Stimulated activated CD4-positive, alpha-beta T cell treated with anti-CD3 and anti-CD28 coated beads, Interleukin-15, amount 100 ng/mL, for 1 hour (primary cell): ENCODE results near the gene OXCT2.

Source experiments
- DNase-seq, 2 donors: peaks; one replicate each; pipeline ENCODE4 v3.0.0-alpha.2; 2020; ENCODE audit warnings: low read depth in 1 of 2, low spot score in 1 of 2

OXCT2 gene

DNA sequence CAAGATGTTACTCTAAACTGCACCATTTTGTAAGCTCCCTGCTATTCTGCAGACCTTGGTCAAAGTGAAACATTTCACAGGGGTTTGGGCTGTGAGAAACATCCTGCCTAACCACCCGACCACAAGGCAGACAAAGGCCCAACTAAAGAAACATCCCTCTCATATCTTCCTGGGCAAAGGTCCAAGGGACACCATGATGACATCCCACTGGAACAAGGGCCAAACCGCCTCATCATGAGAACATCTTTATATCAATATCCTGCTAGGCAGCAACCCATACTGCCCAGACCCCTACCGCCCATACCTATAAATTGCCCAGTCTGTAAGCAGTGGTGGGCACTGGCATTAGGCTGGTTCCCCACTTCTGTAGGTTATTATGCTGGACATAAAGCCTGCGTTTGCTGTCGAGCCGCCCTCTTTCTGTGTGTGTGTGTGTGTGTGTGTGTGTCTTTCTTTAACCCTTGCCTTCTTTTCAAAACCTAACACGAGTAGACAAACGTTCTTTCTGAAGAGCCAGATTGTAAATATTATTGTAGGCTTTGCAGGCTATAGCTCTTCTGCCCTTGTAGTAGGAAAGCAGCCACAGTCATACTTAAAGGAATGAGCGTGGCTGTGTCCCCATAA is 33.5 kb downstream of the OXCT2 start:
- no peak for DNase-seq

DNA sequence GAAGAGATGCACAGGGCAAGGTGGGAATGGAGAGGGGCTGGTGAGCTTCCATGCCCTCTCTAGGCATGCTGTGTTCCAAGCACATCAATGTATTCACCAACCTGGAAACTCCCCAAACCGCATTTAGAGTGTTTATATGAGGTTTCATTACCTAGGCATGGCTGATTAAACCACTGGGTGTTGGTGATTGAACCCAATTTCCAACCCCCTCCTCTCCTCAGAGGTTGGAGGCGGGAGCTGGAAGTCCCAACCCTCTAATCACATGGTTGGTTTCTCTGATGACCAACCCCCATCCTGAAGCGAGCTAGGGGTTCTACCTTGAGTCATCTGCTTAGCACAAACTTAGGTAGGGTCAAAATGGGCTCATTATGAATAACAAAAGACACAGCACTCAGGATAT is 35.4 kb downstream of the OXCT2 start:
- DNase-seq = no peak

- DNase-seq = no peak
Observed at GRCh38 chr1:39733161-39733560, 38.0 kb downstream of the OXCT2 start.

GRCh38 chr1:39732730-39733129 is 38.4 kb downstream of the OXCT2 start:
- DNase-seq = no peak

GRCh38 chr1:39729842-39730241 is 41.3 kb downstream of the OXCT2 start:
- no peak for DNase-seq

GRCh38 chr1:39729030-39729429 is 42.1 kb downstream of the OXCT2 start:
- no peak for DNase-seq

DNA sequence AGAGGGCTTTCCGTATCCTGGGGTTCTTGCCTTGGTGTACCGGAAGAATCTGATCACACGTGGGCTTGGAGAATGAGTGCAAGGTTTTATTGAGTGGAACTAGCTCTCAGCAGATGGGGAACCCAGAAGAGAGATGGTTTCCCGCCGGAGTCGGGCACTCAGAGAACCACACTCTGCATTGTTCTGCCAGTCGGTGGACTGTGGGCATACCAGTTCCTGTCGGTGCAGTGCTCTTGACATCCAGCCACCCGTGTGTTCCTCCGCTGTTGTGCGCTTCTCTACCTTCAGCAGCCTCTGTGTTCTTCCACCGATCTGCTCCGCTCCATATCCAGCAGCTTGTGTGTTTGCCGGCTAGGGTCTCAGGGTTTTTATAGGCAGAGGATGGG is 43.2 kb downstream of the OXCT2 start:
- DNase-seq = no peak

DNA sequence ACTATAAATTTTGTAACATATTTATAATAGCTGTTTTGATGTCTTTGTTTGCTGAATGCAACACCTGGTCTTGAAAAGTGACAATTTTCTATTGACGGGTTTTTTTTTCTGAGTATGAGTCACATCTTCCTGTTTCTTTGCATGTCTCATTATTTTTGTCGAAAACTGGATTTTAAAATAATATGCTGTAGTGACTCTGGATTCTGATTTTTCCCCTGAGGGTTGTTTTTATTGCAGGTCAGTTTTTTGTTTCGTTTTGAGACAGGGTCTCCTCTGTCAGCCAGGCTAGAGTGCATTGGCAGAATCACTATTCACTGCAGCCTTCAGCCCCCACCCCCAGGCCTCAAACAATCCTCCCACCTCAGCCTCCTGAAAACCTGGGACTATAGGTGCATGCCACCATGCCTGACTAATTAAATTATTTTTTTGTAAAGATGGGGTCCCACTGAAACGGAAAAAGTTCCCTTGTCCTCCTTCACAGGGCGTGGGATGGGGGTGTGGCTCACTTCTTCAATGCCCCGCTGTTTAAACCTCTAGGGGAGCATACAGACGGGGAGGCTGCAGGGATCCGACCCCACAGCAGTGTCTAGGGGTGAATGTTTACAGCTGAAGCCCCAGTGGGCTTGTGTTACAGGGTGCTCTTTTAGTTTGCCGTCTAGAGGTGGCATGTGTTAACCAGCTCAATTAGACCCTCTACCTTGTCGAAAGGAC is 43.8 kb downstream of the OXCT2 start:
- no peak for DNase-seq

- DNase-seq = no peak
Observed at GRCh38 chr1:39726600-39726999, 44.5 kb downstream of the OXCT2 start.

DNA sequence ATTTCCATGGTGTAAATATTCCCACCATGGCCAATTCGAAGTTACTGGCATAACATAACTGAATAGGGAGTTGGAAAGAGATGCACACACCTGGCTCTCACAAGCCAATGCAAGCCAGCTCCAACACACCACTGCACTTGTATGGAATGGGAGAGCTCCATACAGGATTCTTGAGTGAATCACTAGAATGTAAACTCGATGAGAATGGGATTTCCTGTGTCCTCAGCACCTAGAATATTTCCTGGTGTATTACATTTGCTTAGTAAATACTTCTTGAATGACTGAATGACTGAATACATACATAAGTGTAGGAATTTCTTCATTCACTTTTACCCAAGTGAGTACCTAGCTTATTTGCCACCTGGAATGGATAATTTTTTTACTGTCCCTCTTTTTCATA is 48.7 kb downstream of the OXCT2 start:
- no peak for DNase-seq

DNA sequence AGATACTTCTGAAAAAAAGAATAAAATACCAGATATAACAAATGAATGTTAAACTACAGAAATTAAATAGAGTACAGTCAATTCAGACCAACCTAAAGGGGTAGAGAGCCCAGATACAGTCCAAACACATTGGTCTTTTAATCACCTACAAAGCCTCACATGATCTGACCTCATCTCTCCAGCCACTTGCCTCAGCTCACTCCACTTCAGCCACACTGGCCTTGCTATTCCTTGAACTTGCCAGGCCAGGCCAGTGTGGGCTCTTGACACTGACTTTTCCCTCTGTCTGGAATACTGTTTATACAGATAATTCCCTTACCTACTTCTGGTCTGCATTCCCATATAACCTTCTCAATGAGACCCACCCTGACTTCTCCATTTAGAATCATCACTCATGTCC is 49.5 kb downstream of the OXCT2 start:
- no peak for DNase-seq

DNA sequence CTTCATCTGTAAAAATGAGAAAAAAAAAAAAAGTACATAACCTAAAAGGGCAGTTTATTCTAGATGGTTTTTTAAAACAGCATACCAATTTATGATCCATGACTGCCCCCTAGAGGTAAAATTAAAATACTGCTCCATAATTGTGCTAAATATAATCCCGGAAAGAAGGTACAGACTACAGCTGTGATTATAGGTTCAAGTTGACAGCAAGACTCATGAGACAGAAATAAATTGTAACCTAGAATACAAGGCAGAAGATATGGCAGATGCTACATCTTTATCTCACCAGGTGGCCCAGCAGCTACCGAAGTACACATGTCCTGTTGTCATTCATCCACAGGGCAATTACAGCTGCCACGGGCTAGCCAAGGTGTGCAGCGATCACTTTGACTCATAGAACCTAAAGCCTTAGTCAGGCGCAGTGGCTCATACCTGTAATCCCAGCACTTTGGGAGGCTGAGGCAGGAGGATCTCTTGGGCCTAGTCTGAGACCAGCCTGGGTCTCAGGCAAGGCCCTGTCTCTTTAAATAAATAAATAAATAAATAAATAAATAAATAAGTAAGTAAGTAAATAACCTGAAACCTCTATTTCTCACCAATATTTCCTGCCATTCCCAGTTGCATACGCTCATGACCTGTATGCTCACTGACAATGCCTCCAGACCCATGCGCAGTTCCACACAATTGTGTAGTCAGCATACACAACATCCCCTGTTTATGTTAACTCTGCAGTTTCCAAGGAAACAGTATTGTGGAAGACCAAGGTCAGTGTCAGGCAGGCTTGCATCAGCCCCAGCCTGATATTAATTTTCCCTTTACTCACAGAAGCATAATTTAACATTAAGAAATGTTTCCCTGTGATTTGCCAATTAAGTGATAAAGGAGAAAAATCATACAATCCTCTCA is 50.8 kb downstream of the OXCT2 start:
- DNase-seq = no peak
